ENCODE data around the gene SFMBT2. TPM values are rescaled to one million over a fixed set of nuclear protein-coding genes. Genes with fewer than 3 reads are reported as not detected.

SFMBT2 gene
- total RNA-seq, 1 donor from 2014 or later = 18.7 TPM

DNA sequence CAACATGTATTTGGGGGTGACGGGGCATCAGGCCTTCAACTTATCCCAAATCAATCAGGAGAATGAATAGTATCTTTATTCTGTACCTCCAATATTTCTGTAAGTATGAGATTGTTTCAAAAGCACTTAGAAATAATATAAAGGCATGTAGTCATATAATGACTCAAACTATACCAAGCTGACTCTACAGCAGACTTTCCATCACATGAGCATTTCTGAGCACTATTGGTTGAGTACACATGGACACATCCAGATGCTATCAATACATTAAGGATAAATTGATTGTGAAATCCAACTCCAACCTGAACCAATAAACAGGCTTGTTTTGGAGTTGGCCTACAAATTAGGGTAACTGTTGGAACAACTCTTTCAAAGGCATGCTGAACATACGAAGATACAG, 229.4 kb downstream of the SFMBT2 start:
- Mint-ChIP-seq H3K36me3 (ENCODE audit: low read depth) (peaks cover 24% of the 10 kb centered on the region), H3K27me3 (no peaks in the 10 kb centered on the region), H3K4me3 (no peak overlapping the region), H3K4me1 (peaks cover 27% of the 10 kb centered on the region), H3K9me3 (peaks cover 6% of the 10 kb centered on the region), H3K27ac (no peak overlapping the region)
- intact Hi-C loops (cut with micrococcal nuclease) = loop anchor here (10.0 kb wide), 1 partner anchor 293 kb away; no protein-coding TSS in a partner anchor
- no peak for ATAC-seq (ENCODE audit: low read depth)
- no peak for DNase-seq
- TF ChIP-seq, protein P1, sequence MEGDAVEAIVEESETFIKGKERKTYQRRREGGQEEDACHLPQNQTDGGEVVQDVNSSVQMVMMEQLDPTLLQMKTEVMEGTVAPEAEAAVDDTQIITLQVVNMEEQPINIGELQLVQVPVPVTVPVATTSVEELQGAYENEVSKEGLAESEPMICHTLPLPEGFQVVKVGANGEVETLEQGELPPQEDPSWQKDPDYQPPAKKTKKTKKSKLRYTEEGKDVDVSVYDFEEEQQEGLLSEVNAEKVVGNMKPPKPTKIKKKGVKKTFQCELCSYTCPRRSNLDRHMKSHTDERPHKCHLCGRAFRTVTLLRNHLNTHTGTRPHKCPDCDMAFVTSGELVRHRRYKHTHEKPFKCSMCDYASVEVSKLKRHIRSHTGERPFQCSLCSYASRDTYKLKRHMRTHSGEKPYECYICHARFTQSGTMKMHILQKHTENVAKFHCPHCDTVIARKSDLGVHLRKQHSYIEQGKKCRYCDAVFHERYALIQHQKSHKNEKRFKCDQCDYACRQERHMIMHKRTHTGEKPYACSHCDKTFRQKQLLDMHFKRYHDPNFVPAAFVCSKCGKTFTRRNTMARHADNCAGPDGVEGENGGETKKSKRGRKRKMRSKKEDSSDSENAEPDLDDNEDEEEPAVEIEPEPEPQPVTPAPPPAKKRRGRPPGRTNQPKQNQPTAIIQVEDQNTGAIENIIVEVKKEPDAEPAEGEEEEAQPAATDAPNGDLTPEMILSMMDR (IDR thresholded peaks at IDR 0.05) = no peak
- CTCF ChIA-PET = no interaction called here
- POLR2A ChIA-PET = no interaction called here

DNA sequence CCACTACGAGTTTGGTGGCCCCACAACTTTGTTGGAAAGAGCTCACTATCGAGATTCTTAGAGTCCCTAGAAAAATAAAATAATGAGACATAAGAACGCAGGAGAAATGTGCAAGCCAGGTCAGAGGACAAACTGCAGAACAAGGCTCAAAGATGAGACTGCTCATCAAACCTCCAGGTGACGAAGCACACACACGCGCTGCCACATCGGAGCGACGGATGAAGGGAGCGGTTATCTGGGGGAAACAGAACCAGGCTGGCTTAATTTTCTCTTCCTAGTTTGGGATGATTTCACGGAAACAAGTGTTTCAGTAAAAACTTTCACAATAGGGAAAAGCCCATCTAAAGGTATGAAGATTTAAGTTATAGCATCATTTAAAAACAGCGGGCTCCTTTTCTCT, 231.3 kb downstream of the SFMBT2 start:
- POLR2A ChIA-PET = interaction anchor here (0.7 kb wide), 1 partner anchor 253 kb away, joined by 12 read pairs; no protein-coding TSS in a partner anchor
- ATAC-seq (ENCODE audit: low read depth) (no peak), DNase-seq (no peak)
- intact Hi-C loops (cut with micrococcal nuclease) = no loop called here
- H3K9me3 Mint-ChIP-seq = peaks cover 14% of the 10 kb centered on the region
- H3K36me3 Mint-ChIP-seq (ENCODE audit: low read depth) = peaks cover 41% of the 10 kb centered on the region
- CTCF ChIA-PET = no interaction called here
- peaks cover 12% of the 10 kb centered on the region for H3K4me1 Mint-ChIP-seq
- H3K4me3 Mint-ChIP-seq = no peak overlapping the region
- no peak overlapping the region for H3K27ac Mint-ChIP-seq
- H3K27me3 Mint-ChIP-seq = no peaks in the 10 kb centered on the region
- TF ChIP-seq, protein P1 (IDR thresholded peaks at IDR 0.05) = no peak

DNA sequence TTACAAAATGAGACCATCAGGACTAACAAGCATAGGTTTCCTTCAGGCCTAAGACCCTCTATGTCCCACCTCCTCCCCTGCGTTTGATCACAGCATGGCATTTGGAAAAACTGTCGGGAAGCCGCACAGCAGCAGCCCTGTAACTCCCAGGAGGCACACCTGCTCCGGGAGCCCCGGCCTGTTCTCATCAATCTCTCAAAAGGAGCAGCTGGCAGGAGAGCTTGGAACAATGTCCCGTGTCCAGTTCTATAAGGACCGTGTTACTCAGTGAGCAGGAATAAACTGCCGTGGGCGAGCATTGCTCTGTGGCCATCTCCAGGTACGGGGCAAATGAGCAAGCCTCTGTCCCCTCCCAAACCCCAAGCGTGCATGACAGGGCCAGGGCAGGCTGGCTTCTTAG, 236.9 kb downstream of the SFMBT2 start:
- Mint-ChIP-seq H3K4me1 (no peaks in the 10 kb centered on the region), H3K27me3 (no peaks in the 10 kb centered on the region), H3K27ac (no peak overlapping the region), H3K36me3 (ENCODE audit: low read depth) (peaks cover 57% of the 10 kb centered on the region), H3K4me3 (no peak overlapping the region), H3K9me3 (peaks cover 8% of the 10 kb centered on the region)
- TF ChIP-seq, protein P1 (IDR thresholded peaks at IDR 0.05) = no peak
- POLR2A ChIA-PET = no interaction called here
- ATAC-seq (ENCODE audit: low read depth) (no peak), DNase-seq (no peak)
- intact Hi-C loops (cut with micrococcal nuclease) = no loop called here
- CTCF ChIA-PET = interaction anchor here (0.6 kb wide), 1 partner anchor 698 kb away, joined by 3 read pairs; no protein-coding TSS in a partner anchor

DNA sequence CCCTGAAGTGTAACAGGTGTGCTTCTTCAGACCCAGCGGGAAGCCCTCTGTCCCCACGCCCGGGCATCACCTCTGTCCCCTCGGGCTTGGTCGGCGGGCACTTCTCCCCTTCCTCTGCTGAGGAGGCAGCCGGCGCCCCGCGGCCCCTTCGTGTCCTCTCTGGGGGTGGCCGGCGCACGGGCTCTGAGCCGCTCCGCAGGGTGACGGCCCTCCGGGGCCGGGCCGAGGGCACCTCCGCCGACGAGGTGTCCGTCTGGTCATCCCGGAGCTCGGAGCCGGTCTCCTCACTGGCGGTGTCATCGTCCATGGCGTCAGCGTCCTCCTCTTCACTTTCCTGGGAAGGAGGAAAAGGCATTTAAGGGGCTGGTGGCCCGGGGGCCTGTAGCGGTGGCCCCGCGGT, 239.0 kb downstream of the SFMBT2 start:
- TF ChIP-seq, protein P1 (IDR thresholded peaks at IDR 0.05) = no peak
- Mint-ChIP-seq H3K27ac (no peak overlapping the region), H3K4me3 (no peak overlapping the region), H3K36me3 (ENCODE audit: low read depth) (peaks cover 70% of the 10 kb centered on the region), H3K4me1 (no peaks in the 10 kb centered on the region), H3K27me3 (no peaks in the 10 kb centered on the region), H3K9me3 (peaks cover 8% of the 10 kb centered on the region)
- intact Hi-C loops (cut with micrococcal nuclease) = no loop called here
- POLR2A ChIA-PET = no interaction called here
- ATAC-seq (ENCODE audit: low read depth) = no peak
- no peak for DNase-seq
- CTCF ChIA-PET = no interaction called here

DNA sequence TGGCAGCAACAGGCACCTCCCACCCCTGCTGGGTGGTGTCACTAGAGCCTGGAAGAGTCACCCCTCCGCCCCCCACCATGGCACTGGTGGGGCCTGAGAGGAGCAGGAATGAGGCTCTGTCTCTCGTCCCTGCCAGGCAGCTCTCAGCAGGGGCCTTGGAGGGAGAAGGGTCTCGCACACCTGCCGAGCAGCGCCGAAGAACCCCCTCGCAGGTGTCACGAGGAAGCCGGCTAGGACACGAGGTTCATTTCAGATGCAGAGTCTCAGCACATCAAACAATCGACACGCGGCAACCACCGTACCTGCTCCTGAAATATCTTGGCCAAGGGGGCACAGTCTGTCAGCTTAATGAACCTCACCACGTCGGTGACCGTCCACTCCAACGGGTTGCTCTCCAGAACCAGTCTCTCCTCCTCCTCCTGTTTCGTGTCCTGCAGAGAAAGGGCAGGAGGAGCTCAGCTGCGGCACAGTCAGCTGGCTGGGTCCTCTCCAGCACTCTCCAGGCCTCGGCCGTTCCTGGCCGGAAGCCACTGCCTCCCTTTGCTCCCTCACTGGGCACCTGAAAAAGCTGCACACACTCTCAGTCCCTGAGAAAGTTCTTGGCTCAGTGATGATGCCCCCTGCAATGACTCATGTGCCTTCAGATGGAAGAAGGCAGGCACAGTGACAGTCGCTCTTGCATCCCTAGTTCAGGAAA, 240.1 kb downstream of the SFMBT2 start:
- Mint-ChIP-seq H3K4me1 (no peaks in the 10 kb centered on the region), H3K9me3 (peaks cover 6% of the 10 kb centered on the region), H3K4me3 (no peak overlapping the region), H3K36me3 (ENCODE audit: low read depth) (peaks cover 64% of the 10 kb centered on the region), H3K27me3 (no peaks in the 10 kb centered on the region), H3K27ac (no peak overlapping the region)
- TF ChIP-seq, protein P1 (IDR thresholded peaks at IDR 0.05) = no peak
- intact Hi-C loops (cut with micrococcal nuclease) = no loop called here
- DNase-seq (no peak), ATAC-seq (ENCODE audit: low read depth) (no peak)
- CTCF ChIA-PET = no interaction called here
- POLR2A ChIA-PET = no interaction called here

Data from activated B cell treated with CpG ODN at 0.5 μM for 24 hours (primary cell).